ENCODE results near the gene CYP46A1. TPM values are rescaled to one million over a fixed set of nuclear protein-coding genes. Genes with fewer than 3 reads are reported as not detected.

The CYP46A1 gene
- total RNA-seq, 1 experiment from 2014 or later: 0.30 TPM

- no peaks in the 10 kb centered on the region for H3K4me1 Mint-ChIP-seq (ENCODE audit: insufficient read depth, unreplicated experiment)
- no peak overlapping the region for H3K4me3 Mint-ChIP-seq (ENCODE audit: unreplicated experiment)
- POLR2A ChIA-PET: no interaction called here
- H3K36me3 Mint-ChIP-seq (ENCODE audit: insufficient read depth, unreplicated experiment): no peaks in the 10 kb centered on the region
- H3K9me3 Mint-ChIP-seq (ENCODE audit: unreplicated experiment): no peaks in the 10 kb centered on the region
- BruUV-seq (replicated peaks): no TSS peak
- H3K27ac Mint-ChIP-seq (ENCODE audit: low read depth, unreplicated experiment): no peak overlapping the region
- intact Hi-C loops (cut with micrococcal nuclease): no loop called here
- no peak for DNase-seq (ENCODE audit: unreplicated experiment)
- no peaks in the 10 kb centered on the region for H3K27me3 Mint-ChIP-seq (ENCODE audit: insufficient read depth, unreplicated experiment)
- CTCF ChIA-PET: no interaction called here
- TF ChIP-seq, protein P1, sequence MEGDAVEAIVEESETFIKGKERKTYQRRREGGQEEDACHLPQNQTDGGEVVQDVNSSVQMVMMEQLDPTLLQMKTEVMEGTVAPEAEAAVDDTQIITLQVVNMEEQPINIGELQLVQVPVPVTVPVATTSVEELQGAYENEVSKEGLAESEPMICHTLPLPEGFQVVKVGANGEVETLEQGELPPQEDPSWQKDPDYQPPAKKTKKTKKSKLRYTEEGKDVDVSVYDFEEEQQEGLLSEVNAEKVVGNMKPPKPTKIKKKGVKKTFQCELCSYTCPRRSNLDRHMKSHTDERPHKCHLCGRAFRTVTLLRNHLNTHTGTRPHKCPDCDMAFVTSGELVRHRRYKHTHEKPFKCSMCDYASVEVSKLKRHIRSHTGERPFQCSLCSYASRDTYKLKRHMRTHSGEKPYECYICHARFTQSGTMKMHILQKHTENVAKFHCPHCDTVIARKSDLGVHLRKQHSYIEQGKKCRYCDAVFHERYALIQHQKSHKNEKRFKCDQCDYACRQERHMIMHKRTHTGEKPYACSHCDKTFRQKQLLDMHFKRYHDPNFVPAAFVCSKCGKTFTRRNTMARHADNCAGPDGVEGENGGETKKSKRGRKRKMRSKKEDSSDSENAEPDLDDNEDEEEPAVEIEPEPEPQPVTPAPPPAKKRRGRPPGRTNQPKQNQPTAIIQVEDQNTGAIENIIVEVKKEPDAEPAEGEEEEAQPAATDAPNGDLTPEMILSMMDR (IDR thresholded peaks at IDR 0.05; ENCODE audit: unreplicated experiment): no peak
Observed at GRCh38 chr14:99735189-99736135, 51.4 kb downstream of the CYP46A1 start.

GRCh38 chr14:99736603-99737371 lies 52.7 kb downstream of the CYP46A1 start:
- no peak overlapping the region for H3K4me3 Mint-ChIP-seq (ENCODE audit: unreplicated experiment)
- TF ChIP-seq, protein P1 (IDR thresholded peaks at IDR 0.05; ENCODE audit: unreplicated experiment): no peak
- ChIA-PET CTCF (no interaction called here), POLR2A (interaction anchor here (0.9 kb wide), 1 partner anchor 15 kb away, joined by 3 read pairs; no protein-coding TSS in a partner anchor)
- no peaks in the 10 kb centered on the region for H3K9me3 Mint-ChIP-seq (ENCODE audit: unreplicated experiment)
- no peak overlapping the region for H3K27ac Mint-ChIP-seq (ENCODE audit: low read depth, unreplicated experiment)
- DNase-seq (ENCODE audit: unreplicated experiment): no peak
- H3K27me3 Mint-ChIP-seq (ENCODE audit: insufficient read depth, unreplicated experiment): no peaks in the 10 kb centered on the region
- no TSS peak for BruUV-seq (replicated peaks)
- intact Hi-C loops (cut with micrococcal nuclease): no loop called here
- no peaks in the 10 kb centered on the region for H3K4me1 Mint-ChIP-seq (ENCODE audit: insufficient read depth, unreplicated experiment)
- H3K36me3 Mint-ChIP-seq (ENCODE audit: insufficient read depth, unreplicated experiment): no peaks in the 10 kb centered on the region

- ChIA-PET CTCF (no interaction called here), POLR2A (interaction anchor here (0.6 to 0.9 kb wide), 2 partner anchors 14 to 54 kb away, joined by 3 to 4 read pairs; no protein-coding TSS in a partner anchor)
- TF ChIP-seq, protein P1 (IDR thresholded peaks at IDR 0.05; ENCODE audit: unreplicated experiment): no peak
- H3K9me3 Mint-ChIP-seq (ENCODE audit: unreplicated experiment): no peaks in the 10 kb centered on the region
- no peaks in the 10 kb centered on the region for H3K27me3 Mint-ChIP-seq (ENCODE audit: insufficient read depth, unreplicated experiment)
- no TSS peak for BruUV-seq (replicated peaks)
- intact Hi-C loops (cut with micrococcal nuclease): no loop called here
- no peak for DNase-seq (ENCODE audit: unreplicated experiment)
- no peaks in the 10 kb centered on the region for H3K4me1 Mint-ChIP-seq (ENCODE audit: insufficient read depth, unreplicated experiment)
- no peak overlapping the region for H3K27ac Mint-ChIP-seq (ENCODE audit: low read depth, unreplicated experiment)
- no peak overlapping the region for H3K4me3 Mint-ChIP-seq (ENCODE audit: unreplicated experiment)
- H3K36me3 Mint-ChIP-seq (ENCODE audit: insufficient read depth, unreplicated experiment): no peaks in the 10 kb centered on the region
Observed at GRCh38 chr14:99737451-99737951, 53.4 kb downstream of the CYP46A1 start.

Measured in MCF 10A (cell line).